Thymus (tissue), 11 donors: ENCODE results near the gene ISLR2. TPM values are rescaled to one million over a fixed set of nuclear protein-coding genes. Genes with fewer than 3 reads are reported as not detected.

ENCODE experiments used
- DNase-seq, 9 donors: peaks; one replicate each; pipeline ENCODE4 v3.0.0-alpha.2; 2013; ENCODE audit warnings: low spot score in 9 of 9, low read depth in 6 of 9, missing footprints in 1 of 9
- H3K27ac ChIP-seq, 2 donors: one replicate each; pipeline ENCODE4 v1.5.1; 2013; ENCODE audit warnings: control low read depth in 1 of 2, low read depth in 1 of 2, low read length in 1 of 2, mild to moderate bottlenecking in 1 of 2, moderate library complexity in 1 of 2
- H3K27me3 ChIP-seq, 2 donors: one replicate each; pipeline ENCODE4 v1.5.1; 2013; ENCODE audit warnings: low read length in 1 of 2; ENCODE audit not compliant: control insufficient read depth in 2 of 2, insufficient read depth in 1 of 2
- H3K36me3 ChIP-seq, 2 donors: one replicate each; pipeline ENCODE4 v1.5.1; 2013; ENCODE audit warnings: low read length in 1 of 2, mild to moderate bottlenecking in 1 of 2, moderate library complexity in 1 of 2; ENCODE audit not compliant: control insufficient read depth in 2 of 2, insufficient read depth in 2 of 2
- H3K4me1 ChIP-seq, 2 donors: one replicate each; pipeline ENCODE4 v1.5.1; 2013; ENCODE audit warnings: low read length in 2 of 2; ENCODE audit not compliant: control insufficient read depth in 2 of 2, insufficient read depth in 2 of 2
- H3K4me3 ChIP-seq, 2 donors: one replicate each; pipeline ENCODE4 v1.5.1; 2013; ENCODE audit warnings: low read length in 2 of 2, control low read depth in 1 of 2, mild to moderate bottlenecking in 1 of 2
- H3K9me3 ChIP-seq, 2 donors: one replicate each; pipeline ENCODE4 v1.5.1; 2013; ENCODE audit warnings: low read length in 1 of 2, mild to moderate bottlenecking in 1 of 2; ENCODE audit not compliant: control insufficient read depth in 2 of 2, insufficient read depth in 1 of 2
- WGBS: extraction: QIAGEN DNeasy Blood & Tissue Kit; methylation state at CpG from one replicate; pipeline ENCODE4 v1.1.7; 2013; 5-methylcytosine and 5-hydroxymethylcytosine counted together
- polyA plus RNA-seq: library from polyadenylated mRNA; stranded (reverse); fragments of 200-250 nt; gene quantifications from one replicate; pipeline ENCODE4 v1.2.3, GENCODE V29; 2013
- total RNA-seq: library from RNA; stranded (reverse); fragments of 120-200 nt; gene quantifications from one replicate; pipeline ENCODE4 v1.2.4, GENCODE V29; 2013
- donor health status: healthy.

The ISLR2 gene
- total and polyA plus RNA-seq, 2 donors: 0.19 to 0.98 TPM

DNA sequence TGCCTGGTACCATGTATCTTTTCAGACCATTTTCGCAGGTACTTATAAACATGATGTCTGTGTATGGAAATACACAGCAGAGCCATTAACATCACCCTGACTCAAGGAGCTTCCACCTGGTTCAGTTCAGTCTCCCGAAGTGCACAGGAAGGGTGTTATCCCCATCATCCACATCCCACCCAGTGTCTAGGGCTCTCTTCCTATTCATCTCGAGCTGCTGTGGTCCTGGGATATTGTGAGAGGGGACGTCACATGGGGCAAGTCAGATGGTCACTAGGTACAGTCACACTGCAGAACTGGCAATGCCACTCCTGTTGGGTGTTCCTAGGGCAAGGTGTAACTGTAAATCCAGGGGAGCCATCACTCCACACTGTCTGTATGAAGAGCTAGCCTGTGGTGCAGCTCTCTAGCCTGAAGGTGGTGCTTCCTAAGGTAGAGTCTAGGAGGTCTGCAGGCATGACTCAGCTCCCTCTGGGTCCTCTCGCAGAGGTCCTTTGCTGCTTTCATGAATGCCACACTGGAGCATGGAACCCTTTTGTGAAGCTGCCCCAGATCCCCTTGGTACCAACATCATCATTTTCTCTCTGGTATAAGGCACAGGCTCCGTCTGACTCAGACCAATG is 13.9 kb downstream of the ISLR2 start:
- Histone ChIP-seq H3K27ac (no peak overlapping the region), H3K27me3 (peaks cover 11 to 41% of the 10 kb centered on the region in 2 donors), H3K9me3 (peaks cover 0 to 3% of the 10 kb centered on the region in 2 donors), H3K36me3 (no peaks in the 10 kb centered on the region), H3K4me3 (no peak overlapping the region), H3K4me1 (no peaks in the 10 kb centered on the region)
- 82% methylated on average over 6 of the region's 6 CpGs for WGBS
- no peak for DNase-seq

- no peaks in the 10 kb centered on the region for H3K4me1 ChIP-seq
- no peak overlapping the region for H3K27ac ChIP-seq
- H3K4me3 ChIP-seq: no peak overlapping the region
- WGBS: 100% methylated on average over 1 of the region's 1 CpG
- H3K27me3 ChIP-seq: peaks cover 2 to 29% of the 10 kb centered on the region in 2 donors
- peaks cover 0 to 3% of the 10 kb centered on the region in 2 donors for H3K9me3 ChIP-seq
- no peaks in the 10 kb centered on the region for H3K36me3 ChIP-seq
- DNase-seq: no peak
These were observed 16.0 kb downstream of the ISLR2 start for GRCh38 chr15:74146277-74146800.

GRCh38 chr15:74147051-74147450 is 16.7 kb downstream of the ISLR2 start:
- peaks cover 2 to 22% of the 10 kb centered on the region in 2 donors for H3K27me3 ChIP-seq

GRCh38 chr15:74155766-74156417 is 25.5 kb downstream of the ISLR2 start:
- Histone ChIP-seq H3K36me3 (no peaks in the 10 kb centered on the region), H3K4me3 (no peak overlapping the region), H3K9me3 (no peaks in the 10 kb centered on the region), H3K27me3 (peaks cover 0 to 2% of the 10 kb centered on the region in 2 donors), H3K4me1 (peaks cover 0 to 9% of the 10 kb centered on the region in 2 donors), H3K27ac (no peak overlapping the region)
- DNase-seq: no peak
- WGBS: 91% methylated on average over 14 of the region's 14 CpGs

More at GRCh38 chr15:74147051-74147450, 16.7 kb downstream of the ISLR2 start:
- Histone ChIP-seq H3K27ac (no peak overlapping the region), H3K36me3 (no peaks in the 10 kb centered on the region), H3K4me1 (no peaks in the 10 kb centered on the region), H3K9me3 (peaks cover 0 to 3% of the 10 kb centered on the region in 2 donors), H3K4me3 (no peak overlapping the region)
- WGBS: 80% methylated on average over 2 of the region's 2 CpGs
- DNase-seq: no peak

DNA sequence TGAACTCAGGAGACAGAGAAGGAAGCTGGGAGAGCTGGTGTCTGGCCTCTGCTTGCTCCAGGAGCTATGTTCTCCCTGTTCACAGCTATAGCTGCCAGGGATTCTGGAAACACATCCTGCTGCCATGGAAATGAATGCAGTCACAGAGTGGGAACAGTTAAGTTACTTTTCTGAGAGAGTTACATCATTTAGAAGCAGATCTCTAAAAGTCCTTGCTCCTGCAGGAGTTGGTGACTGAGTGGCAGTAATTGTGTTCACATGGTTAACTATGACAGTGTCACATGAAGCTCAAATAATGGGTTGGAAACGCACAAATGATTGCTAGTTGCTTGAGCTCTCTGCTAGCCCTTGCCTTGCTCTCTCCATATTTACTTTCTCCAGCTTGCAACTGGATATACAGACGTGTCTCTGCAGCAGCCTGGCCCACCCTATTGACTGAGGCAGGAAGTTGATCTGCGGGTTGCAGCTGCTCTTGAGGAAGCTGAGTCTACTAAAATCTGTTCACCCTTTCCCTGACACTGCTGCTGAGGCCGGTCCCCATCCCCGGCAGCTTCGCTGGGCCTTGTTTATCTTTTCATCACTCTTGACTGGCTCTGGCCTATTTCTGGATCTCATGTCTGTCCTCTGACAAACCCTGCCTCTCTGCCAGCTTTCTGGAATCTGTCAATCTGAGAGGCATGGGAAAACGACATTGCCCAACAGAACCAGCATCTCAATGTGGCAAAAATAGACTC is 26.5 kb downstream of the ISLR2 start:
- H3K27ac ChIP-seq: no peak overlapping the region
- DNase-seq: peak in 3 of 9 donors; percentile 16 to 56 (median 43)
- no peak overlapping the region for H3K4me3 ChIP-seq
- 14% methylated on average over 7 of the region's 7 CpGs for WGBS
- H3K27me3 ChIP-seq: peaks cover 0 to 2% of the 10 kb centered on the region in 2 donors
- H3K9me3 ChIP-seq: no peaks in the 10 kb centered on the region
- peaks cover 0 to 9% of the 10 kb centered on the region in 2 donors for H3K4me1 ChIP-seq
- H3K36me3 ChIP-seq: no peaks in the 10 kb centered on the region

- Histone ChIP-seq H3K27ac (no peak overlapping the region), H3K4me3 (no peak overlapping the region), H3K36me3 (no peaks in the 10 kb centered on the region), H3K27me3 (peaks cover 0 to 2% of the 10 kb centered on the region in 2 donors), H3K9me3 (no peaks in the 10 kb centered on the region), H3K4me1 (peaks cover 0 to 9% of the 10 kb centered on the region in 2 donors)
- no peak for DNase-seq
- 97% methylated on average over 9 of the region's 9 CpGs for WGBS
These were observed 27.8 kb downstream of the ISLR2 start for GRCh38 chr15:74157868-74158827.

- Histone ChIP-seq H3K4me3 (no peak overlapping the region), H3K27ac (no peak overlapping the region), H3K9me3 (no peaks in the 10 kb centered on the region), H3K27me3 (no peaks in the 10 kb centered on the region), H3K4me1 (peaks cover 0 to 9% of the 10 kb centered on the region in 2 donors), H3K36me3 (no peaks in the 10 kb centered on the region)
- no peak for DNase-seq
- 88% methylated on average over 5 of the region's 5 CpGs for WGBS
These were observed 28.7 kb downstream of the ISLR2 start for GRCh38 chr15:74158855-74159650.

- Histone ChIP-seq H3K27ac (no peak overlapping the region), H3K27me3 (no peaks in the 10 kb centered on the region), H3K36me3 (no peaks in the 10 kb centered on the region), H3K9me3 (no peaks in the 10 kb centered on the region), H3K4me1 (peaks cover 0 to 9% of the 10 kb centered on the region in 2 donors), H3K4me3 (no peak overlapping the region)
- DNase-seq: no peak
- WGBS: 97% methylated on average over 1 of the region's 1 CpG
These were observed 29.4 kb downstream of the ISLR2 start for GRCh38 chr15:74159773-74160172.
